Coronary artery (tissue), 2 donors: ENCODE results near the gene CD300C.

Experiments used
- DNase-seq: peaks from one replicate; pipeline ENCODE4 v3.0.0-alpha.2; 2017; ENCODE audit warnings: low spot score
- H3K27ac ChIP-seq, 2 donors: fragments of 200-600 bp; sonication (generic); one replicate each; pipeline ENCODE4 v1.5.1; 2016 to 2019
- H3K4me3 ChIP-seq: fragments of 200-600 bp; sonication (generic); 2 replicates; pipeline ENCODE4 v1.5.1; 2016; ENCODE audit warnings: mild to moderate bottlenecking, moderate library complexity
- TF ChIP-seq, protein P1 (sequence below): fragments of 200-600 bp; sonication (generic); IDR thresholded peaks from one replicate; pipeline ENCODE4 v1.5.1; 2019; ENCODE audit warnings: antibody characterized with exemption

The CD300C gene

GRCh38 chr17:74532115-74532514, 13.8 kb downstream of the CD300C start:
- Histone ChIP-seq H3K27ac (peak overlapping the region in 1 of 2 donors; percentile 47), H3K4me3 (no peak overlapping the region)
- DNase-seq = peak; percentile 63
- TF ChIP-seq, protein P1, sequence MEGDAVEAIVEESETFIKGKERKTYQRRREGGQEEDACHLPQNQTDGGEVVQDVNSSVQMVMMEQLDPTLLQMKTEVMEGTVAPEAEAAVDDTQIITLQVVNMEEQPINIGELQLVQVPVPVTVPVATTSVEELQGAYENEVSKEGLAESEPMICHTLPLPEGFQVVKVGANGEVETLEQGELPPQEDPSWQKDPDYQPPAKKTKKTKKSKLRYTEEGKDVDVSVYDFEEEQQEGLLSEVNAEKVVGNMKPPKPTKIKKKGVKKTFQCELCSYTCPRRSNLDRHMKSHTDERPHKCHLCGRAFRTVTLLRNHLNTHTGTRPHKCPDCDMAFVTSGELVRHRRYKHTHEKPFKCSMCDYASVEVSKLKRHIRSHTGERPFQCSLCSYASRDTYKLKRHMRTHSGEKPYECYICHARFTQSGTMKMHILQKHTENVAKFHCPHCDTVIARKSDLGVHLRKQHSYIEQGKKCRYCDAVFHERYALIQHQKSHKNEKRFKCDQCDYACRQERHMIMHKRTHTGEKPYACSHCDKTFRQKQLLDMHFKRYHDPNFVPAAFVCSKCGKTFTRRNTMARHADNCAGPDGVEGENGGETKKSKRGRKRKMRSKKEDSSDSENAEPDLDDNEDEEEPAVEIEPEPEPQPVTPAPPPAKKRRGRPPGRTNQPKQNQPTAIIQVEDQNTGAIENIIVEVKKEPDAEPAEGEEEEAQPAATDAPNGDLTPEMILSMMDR = no peak

GRCh38 chr17:74531231-74531761, 14.6 kb downstream of the CD300C start, which contains the start of gene CD300LB:
Gene CD300LB (minus strand): TSS chr17:74531475. CDS start chr17:74531350, 125 bp downstream.
- DNase-seq = peak; percentile 68
- Histone ChIP-seq H3K4me3 (no peak within 1 kb of the TSS), H3K27ac (peak within 1 kb of the TSS in 1 of 2 donors; percentile 8)
- TF ChIP-seq, protein P1 = no peak

- H3K27ac ChIP-seq = no peak overlapping the region
- DNase-seq = peak; percentile 33
These were observed 15.1 kb downstream of the CD300C start for GRCh38 chr17:74530831-74531150.

GRCh38 chr17:74529243-74529642, 16.7 kb downstream of the CD300C start:
- H3K4me3 ChIP-seq = no peak overlapping the region

More at GRCh38 chr17:74530831-74531150, 15.1 kb downstream of the CD300C start:
- no peak overlapping the region for H3K4me3 ChIP-seq
- TF ChIP-seq, protein P1 = no peak

GRCh38 chr17:74528491-74529199, 17.3 kb downstream of the CD300C start:
- TF ChIP-seq, protein P1 = no peak
- peak; percentile 43 for DNase-seq
- Histone ChIP-seq H3K4me3 (no peak overlapping the region), H3K27ac (peak overlapping the region in 1 of 2 donors; percentile 45)

More at GRCh38 chr17:74529243-74529642, 16.7 kb downstream of the CD300C start:
- DNase-seq = peak; percentile 24
- H3K27ac ChIP-seq = no peak overlapping the region
- TF ChIP-seq, protein P1 = no peak

DNA sequence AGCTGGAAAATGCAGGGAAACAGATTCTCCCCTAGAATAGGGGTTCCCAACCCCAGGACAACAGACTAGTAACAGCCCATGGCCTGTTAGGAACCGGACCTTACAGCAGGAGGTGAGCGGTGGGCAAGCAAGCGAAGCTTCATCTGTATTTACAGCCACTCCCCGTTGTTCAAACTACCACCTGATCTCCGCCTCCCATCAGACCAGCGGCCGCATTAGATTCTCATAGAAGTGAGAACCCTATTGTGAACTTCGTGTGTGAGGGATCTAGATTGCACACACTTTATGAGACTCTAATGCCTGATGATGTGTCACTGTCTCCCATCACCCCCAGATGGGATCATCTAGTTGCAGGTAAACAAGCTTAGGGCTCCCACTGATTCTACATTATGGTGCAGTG, 18.2 kb downstream of the CD300C start:
- Histone ChIP-seq H3K27ac (no peak overlapping the region), H3K4me3 (no peak overlapping the region)
- TF ChIP-seq, protein P1 = no peak
- DNase-seq = peak; percentile 9

DNA sequence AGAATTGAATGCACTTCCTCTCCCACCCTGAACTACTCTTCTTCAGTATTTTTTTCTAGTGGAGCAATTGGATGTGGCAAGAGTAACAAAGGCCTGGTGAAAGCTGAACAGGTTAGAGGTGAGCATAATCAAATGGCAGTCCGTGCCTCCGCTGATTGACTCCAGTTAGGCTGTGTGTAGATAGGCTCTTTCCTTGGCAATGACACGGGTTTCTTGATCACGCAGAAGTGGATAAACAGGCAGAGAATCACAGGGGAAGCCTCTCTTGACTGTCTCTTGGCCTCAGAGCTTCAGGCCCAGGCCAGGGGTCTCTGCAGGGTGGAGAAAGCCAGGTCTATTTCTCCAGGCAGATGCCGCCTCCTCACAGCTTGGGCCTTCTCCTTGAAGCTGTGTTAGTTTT, 18.8 kb downstream of the CD300C start:
- TF ChIP-seq, protein P1 = no peak
- peak; percentile 45 for DNase-seq
- Histone ChIP-seq H3K27ac (no peak overlapping the region), H3K4me3 (no peak overlapping the region)
